Measurements from ENCODE around the gene TNFRSF19.

DNA sequence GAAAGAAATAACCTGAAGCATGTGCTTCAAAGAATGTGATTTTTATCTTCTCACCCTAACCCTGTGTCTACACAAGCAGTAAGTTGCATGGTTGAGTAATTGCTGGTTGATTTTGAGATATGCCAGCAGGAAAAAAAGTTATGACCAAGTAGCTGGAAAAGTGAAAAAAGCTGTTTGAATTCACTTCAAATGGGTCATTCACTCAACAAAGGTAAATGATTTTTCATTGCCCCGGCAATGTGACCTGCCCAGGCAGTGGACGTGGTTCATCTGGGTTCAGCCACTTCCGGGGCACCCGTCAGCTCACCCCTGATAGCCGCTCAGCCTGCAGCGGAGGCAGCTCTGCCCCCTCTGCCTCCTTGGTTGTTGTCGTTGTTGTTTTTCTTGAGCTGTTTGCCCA is 18.5 kb downstream of the TNFRSF19 start:
- TF ChIP-seq, protein P1, sequence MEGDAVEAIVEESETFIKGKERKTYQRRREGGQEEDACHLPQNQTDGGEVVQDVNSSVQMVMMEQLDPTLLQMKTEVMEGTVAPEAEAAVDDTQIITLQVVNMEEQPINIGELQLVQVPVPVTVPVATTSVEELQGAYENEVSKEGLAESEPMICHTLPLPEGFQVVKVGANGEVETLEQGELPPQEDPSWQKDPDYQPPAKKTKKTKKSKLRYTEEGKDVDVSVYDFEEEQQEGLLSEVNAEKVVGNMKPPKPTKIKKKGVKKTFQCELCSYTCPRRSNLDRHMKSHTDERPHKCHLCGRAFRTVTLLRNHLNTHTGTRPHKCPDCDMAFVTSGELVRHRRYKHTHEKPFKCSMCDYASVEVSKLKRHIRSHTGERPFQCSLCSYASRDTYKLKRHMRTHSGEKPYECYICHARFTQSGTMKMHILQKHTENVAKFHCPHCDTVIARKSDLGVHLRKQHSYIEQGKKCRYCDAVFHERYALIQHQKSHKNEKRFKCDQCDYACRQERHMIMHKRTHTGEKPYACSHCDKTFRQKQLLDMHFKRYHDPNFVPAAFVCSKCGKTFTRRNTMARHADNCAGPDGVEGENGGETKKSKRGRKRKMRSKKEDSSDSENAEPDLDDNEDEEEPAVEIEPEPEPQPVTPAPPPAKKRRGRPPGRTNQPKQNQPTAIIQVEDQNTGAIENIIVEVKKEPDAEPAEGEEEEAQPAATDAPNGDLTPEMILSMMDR (tag by site-specific recombination; IDR thresholded peaks at IDR 0.05) = no peak
- TF ChIP-seq ZNF24 (tag by site-specific recombination; IDR thresholded peaks at IDR 0.05) (no peak), ZNF791 (tag by site-specific recombination; IDR thresholded peaks at IDR 0.05) (no peak), ZNF626 (tag by site-specific recombination; IDR thresholded peaks at IDR 0.05) (no peak), ZBTB1 (tag by site-specific recombination; IDR thresholded peaks at IDR 0.05) (no peak), ZXDB (tag by site-specific recombination; IDR thresholded peaks at IDR 0.05) (no peak), ZBTB17 (tag by site-specific recombination; IDR thresholded peaks at IDR 0.05) (no peak), ZNF623 (tag by site-specific recombination; IDR thresholded peaks at IDR 0.05) (no peak), HOXA7 (CRISPR knock-in tag; IDR thresholded peaks at IDR 0.05; ENCODE audit: borderline replicate concordance) (no peak), ZNF157 (tag by site-specific recombination; IDR thresholded peaks at IDR 0.05) (no peak)
- TF ChIP-seq, protein P2, sequence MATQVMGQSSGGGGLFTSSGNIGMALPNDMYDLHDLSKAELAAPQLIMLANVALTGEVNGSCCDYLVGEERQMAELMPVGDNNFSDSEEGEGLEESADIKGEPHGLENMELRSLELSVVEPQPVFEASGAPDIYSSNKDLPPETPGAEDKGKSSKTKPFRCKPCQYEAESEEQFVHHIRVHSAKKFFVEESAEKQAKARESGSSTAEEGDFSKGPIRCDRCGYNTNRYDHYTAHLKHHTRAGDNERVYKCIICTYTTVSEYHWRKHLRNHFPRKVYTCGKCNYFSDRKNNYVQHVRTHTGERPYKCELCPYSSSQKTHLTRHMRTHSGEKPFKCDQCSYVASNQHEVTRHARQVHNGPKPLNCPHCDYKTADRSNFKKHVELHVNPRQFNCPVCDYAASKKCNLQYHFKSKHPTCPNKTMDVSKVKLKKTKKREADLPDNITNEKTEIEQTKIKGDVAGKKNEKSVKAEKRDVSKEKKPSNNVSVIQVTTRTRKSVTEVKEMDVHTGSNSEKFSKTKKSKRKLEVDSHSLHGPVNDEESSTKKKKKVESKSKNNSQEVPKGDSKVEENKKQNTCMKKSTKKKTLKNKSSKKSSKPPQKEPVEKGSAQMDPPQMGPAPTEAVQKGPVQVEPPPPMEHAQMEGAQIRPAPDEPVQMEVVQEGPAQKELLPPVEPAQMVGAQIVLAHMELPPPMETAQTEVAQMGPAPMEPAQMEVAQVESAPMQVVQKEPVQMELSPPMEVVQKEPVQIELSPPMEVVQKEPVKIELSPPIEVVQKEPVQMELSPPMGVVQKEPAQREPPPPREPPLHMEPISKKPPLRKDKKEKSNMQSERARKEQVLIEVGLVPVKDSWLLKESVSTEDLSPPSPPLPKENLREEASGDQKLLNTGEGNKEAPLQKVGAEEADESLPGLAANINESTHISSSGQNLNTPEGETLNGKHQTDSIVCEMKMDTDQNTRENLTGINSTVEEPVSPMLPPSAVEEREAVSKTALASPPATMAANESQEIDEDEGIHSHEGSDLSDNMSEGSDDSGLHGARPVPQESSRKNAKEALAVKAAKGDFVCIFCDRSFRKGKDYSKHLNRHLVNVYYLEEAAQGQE (tag by site-specific recombination; IDR thresholded peaks at IDR 0.05) = no peak
- TF ChIP-seq, protein P3, sequence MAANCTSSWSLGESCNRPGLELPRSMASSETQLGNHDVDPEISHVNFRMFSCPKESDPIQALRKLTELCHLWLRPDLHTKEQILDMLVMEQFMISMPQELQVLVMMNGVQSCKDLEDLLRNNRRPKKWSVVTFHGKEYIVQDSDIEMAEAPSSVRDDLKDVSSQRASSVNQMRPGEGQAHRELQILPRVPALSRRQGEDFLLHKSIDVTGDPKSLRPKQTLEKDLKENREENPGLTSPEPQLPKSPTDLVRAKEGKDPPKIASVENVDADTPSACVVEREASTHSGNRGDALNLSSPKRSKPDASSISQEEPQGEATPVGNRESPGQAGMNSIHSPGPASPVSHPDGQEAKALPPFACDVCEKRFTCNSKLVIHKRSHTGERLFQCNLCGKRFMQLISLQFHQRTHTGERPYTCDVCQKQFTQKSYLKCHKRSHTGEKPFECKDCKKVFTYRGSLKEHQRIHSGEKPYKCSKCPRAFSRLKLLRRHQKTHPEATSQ (tag by site-specific recombination; IDR thresholded peaks at IDR 0.05) = no peak

All from HEK293 (cell line).